ENCODE results near the gene ATP13A3. TPM values are rescaled to one million over a fixed set of nuclear protein-coding genes. Genes with fewer than 3 reads are reported as not detected.
A peak's percentile ranks its signal among the peaks of the same experiment; 100 is the strongest.

Gene ATP13A3
- total and polyA plus RNA-seq, 9 of the 15 experiments (the other 6 are each of a cell fraction or from before 2014, with no cell fraction given): 16.6 to 135 (median 86.6) TPM

DNA sequence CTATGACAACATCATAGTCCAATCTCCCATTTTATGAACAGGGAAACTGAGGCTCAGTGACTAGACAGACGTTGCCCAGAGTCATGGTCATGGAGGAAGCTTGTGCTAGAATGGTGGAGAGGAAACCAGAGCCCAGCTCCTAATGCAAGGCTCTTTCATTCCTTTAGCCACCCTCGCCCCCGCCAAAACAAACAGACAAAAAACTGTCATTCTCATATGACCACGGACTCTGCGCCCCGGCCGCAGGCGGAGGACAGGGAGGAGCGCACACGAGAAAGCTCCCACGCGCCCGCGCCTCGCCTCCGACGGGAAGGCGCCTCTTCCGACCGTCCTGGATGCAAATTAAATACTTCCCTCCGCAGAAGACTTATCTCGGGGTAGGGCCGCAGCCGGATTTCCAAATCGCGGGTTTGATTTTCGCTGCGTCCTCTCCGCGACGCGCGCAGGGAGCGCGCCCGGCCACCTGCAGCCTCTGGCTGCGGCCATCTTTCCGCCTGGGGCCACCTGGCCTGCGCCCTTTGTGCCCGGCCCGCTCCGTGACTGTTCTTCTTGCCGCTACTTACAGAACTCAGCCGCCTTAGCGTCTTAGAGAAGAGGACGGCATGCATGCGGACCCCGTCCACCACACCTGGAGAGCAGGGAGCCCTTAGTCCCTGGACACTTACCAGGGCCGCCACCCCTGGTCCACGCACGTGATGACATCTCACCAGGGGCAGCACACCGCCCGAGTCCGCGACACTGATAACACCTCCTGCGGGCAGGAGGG lies 670 bp upstream of the ATP13A3 start (continued):
- TF ChIP-seq, protein P1, sequence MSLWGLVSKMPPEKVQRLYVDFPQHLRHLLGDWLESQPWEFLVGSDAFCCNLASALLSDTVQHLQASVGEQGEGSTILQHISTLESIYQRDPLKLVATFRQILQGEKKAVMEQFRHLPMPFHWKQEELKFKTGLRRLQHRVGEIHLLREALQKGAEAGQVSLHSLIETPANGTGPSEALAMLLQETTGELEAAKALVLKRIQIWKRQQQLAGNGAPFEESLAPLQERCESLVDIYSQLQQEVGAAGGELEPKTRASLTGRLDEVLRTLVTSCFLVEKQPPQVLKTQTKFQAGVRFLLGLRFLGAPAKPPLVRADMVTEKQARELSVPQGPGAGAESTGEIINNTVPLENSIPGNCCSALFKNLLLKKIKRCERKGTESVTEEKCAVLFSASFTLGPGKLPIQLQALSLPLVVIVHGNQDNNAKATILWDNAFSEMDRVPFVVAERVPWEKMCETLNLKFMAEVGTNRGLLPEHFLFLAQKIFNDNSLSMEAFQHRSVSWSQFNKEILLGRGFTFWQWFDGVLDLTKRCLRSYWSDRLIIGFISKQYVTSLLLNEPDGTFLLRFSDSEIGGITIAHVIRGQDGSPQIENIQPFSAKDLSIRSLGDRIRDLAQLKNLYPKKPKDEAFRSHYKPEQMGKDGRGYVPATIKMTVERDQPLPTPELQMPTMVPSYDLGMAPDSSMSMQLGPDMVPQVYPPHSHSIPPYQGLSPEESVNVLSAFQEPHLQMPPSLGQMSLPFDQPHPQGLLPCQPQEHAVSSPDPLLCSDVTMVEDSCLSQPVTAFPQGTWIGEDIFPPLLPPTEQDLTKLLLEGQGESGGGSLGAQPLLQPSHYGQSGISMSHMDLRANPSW (CRISPR knock-in tag; IDR thresholded peaks at IDR 0.05): no peak
- TF ChIP-seq EP400 (IDR thresholded peaks at IDR 0.05): peak; percentile 89
- TF ChIP-seq ZNF316 (IDR thresholded peaks at IDR 0.05): peak; percentile 43
- TF ChIP-seq CAMTA2 (CRISPR knock-in tag; conservative IDR thresholded peaks at IDR 0.05): no peak
- no peak for TF ChIP-seq ZNF184 (CRISPR knock-in tag; IDR thresholded peaks at IDR 0.05)
- TF ChIP-seq, protein P2, sequence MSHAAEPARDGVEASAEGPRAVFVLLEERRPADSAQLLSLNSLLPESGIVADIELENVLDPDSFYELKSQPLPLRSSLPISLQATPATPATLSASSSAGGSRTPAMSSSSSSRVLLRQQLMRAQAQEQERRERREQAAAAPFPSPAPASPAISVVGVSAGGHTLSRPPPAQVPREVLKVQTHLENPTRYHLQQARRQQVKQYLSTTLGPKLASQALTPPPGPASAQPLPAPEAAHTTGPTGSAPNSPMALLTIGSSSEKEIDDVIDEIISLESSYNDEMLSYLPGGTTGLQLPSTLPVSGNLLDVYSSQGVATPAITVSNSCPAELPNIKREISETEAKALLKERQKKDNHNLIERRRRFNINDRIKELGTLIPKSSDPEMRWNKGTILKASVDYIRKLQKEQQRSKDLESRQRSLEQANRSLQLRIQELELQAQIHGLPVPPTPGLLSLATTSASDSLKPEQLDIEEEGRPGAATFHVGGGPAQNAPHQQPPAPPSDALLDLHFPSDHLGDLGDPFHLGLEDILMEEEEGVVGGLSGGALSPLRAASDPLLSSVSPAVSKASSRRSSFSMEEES (CRISPR knock-in tag; IDR thresholded peaks at IDR 0.05): 0 out of 2 replicates have a peak, but pooled peaks have one; percentile 11
- peak; percentile 51; the same call in 1 of the 2 replicates for TF ChIP-seq ZFX (CRISPR knock-in tag; IDR thresholded peaks at IDR 0.05)
- TF ChIP-seq MAFF (IDR thresholded peaks at IDR 0.05; ENCODE audit: low read length): no peak
- peak; percentile 24 for TF ChIP-seq TAF1 (IDR thresholded peaks at IDR 0.05; ENCODE audit: control insufficient read depth, extremely low read depth, insufficient read depth, low read length, severe bottlenecking)
- TF ChIP-seq DNMT1 (IDR thresholded peaks at IDR 0.05): 0 out of 2 replicates have a peak, but pooled peaks have one; percentile 23
- no peak for TF ChIP-seq SRSF1 (IDR thresholded peaks at IDR 0.05; ENCODE audit: low read depth, low read length)
- TF ChIP-seq ARID1B (IDR thresholded peaks at IDR 0.05): 0 out of 2 replicates have a peak, but pooled peaks have one; percentile 42
- peak; percentile 14 for TF ChIP-seq TBP (optimal IDR thresholded peaks at IDR 0.05; ENCODE audit: low read depth, low read length)
- TF ChIP-seq ZNF668 (CRISPR knock-in tag; IDR thresholded peaks at IDR 0.05): no peak
- TF ChIP-seq EGR1 (conservative IDR thresholded peaks at IDR 0.05): peak; percentile 92
- no peak for TF ChIP-seq ZSCAN29 (IDR thresholded peaks at IDR 0.05)
- TF ChIP-seq MTA2 (IDR thresholded peaks at IDR 0.05; ENCODE audit: low read depth): peak; percentile 29; the same call in 1 of the 2 replicates
- TF ChIP-seq, protein P3, sequence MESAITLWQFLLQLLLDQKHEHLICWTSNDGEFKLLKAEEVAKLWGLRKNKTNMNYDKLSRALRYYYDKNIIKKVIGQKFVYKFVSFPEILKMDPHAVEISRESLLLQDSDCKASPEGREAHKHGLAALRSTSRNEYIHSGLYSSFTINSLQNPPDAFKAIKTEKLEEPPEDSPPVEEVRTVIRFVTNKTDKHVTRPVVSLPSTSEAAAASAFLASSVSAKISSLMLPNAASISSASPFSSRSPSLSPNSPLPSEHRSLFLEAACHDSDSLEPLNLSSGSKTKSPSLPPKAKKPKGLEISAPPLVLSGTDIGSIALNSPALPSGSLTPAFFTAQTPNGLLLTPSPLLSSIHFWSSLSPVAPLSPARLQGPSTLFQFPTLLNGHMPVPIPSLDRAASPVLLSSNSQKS (CRISPR knock-in tag; IDR thresholded peaks at IDR 0.05): no peak
- TF ChIP-seq, protein P4, sequence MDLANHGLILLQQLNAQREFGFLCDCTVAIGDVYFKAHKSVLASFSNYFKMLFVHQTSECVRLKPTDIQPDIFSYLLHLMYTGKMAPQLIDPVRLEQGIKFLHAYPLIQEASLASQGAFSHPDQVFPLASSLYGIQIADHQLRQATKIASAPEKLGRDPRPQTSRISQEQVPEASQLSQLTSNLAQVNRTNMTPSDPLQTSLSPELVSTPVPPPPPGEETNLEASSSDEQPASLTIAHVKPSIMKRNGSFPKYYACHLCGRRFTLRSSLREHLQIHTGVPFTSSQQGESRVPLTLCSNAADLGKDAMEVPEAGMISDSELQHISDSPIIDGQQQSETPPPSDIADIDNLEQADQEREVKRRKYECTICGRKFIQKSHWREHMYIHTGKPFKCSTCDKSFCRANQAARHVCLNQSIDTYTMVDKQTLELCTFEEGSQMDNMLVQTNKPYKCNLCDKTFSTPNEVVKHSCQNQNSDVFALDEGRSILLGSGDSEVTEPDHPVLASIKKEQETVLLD (IDR thresholded peaks at IDR 0.05): peak; percentile 64; the same call in 1 of the 2 replicates
- TF ChIP-seq, protein P5, sequence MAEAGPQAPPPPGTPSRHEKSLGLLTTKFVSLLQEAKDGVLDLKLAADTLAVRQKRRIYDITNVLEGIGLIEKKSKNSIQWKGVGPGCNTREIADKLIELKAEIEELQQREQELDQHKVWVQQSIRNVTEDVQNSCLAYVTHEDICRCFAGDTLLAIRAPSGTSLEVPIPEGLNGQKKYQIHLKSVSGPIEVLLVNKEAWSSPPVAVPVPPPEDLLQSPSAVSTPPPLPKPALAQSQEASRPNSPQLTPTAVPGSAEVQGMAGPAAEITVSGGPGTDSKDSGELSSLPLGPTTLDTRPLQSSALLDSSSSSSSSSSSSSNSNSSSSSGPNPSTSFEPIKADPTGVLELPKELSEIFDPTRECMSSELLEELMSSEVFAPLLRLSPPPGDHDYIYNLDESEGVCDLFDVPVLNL (CRISPR knock-in tag; IDR thresholded peaks at IDR 0.05; ENCODE audit: low read depth): no peak
- TF ChIP-seq KDM1A (IDR thresholded peaks at IDR 0.05): peak; percentile 82 to 87
- TF ChIP-seq ZNF263 (CRISPR knock-in tag; IDR thresholded peaks at IDR 0.05; ENCODE audit: borderline replicate concordance): peak; percentile 63; the same call in 1 of the 2 replicates
